Keratinocyte (primary cell): Measurements from ENCODE around the gene TAF1D. TPM values are rescaled to one million over a fixed set of nuclear protein-coding genes. Genes with fewer than 3 reads are reported as not detected.

ENCODE experiments used
- DNase-seq: peaks from one replicate; pipeline ENCODE4 v3.0.0-alpha.2; 2011; ENCODE audit warnings: low read depth, missing footprints, low spot score
- FAIRE-seq: peaks from 2 replicates; lab custom pipeline; 2011; peaks lifted over from hg19 to GRCh38; lab: Jason Lieb, UNC
- H2AFZ ChIP-seq: 2 replicates; pipeline ENCODE4 v1.6.0; 2012; ENCODE audit warnings: low read length, control low read depth, inconsistent platforms; ENCODE audit not compliant: control insufficient read depth
- H3K27ac ChIP-seq: 2 replicates; pipeline ENCODE4 v1.5.1; 2011; ENCODE audit warnings: low read length; ENCODE audit not compliant: control insufficient read depth, insufficient read depth
- H3K27me3 ChIP-seq: 3 replicates; pipeline ENCODE4 v1.6.0; 2011; ENCODE audit warnings: low read length; ENCODE audit not compliant: control insufficient read depth, insufficient read depth; ENCODE audit errors: extremely low read depth
- H3K36me3 ChIP-seq, 2 experiments: 2 replicates in 1 of 2; 3 replicates in 1 of 2; pipeline ENCODE4 v1.5.1; 2011; ENCODE audit warnings: low read length in 2 of 2, mild to moderate bottlenecking in 1 of 2; ENCODE audit not compliant: control insufficient read depth in 2 of 2, insufficient read depth in 2 of 2; ENCODE audit errors: extremely low read depth in 1 of 2
- H3K4me1 ChIP-seq: 3 replicates; pipeline ENCODE4 v1.5.1; 2011; ENCODE audit warnings: low read length; ENCODE audit not compliant: control insufficient read depth, insufficient read depth; ENCODE audit errors: extremely low read depth
- H3K4me2 ChIP-seq: 3 replicates; pipeline ENCODE4 v1.6.0; 2011; ENCODE audit warnings: low read depth, low read length; ENCODE audit not compliant: control insufficient read depth, insufficient read depth; ENCODE audit errors: extremely low read depth
- H3K4me3 ChIP-seq, 3 experiments: fragments of 200-600 bp in 1 of 3; sonication (generic) in 1 of 3; 2 replicates in 2 of 3; 3 replicates in 1 of 3; pipeline ENCODE4 v1.5.1; 2011 to 2016; ENCODE audit warnings: low read length in 3 of 3, mild to moderate bottlenecking in 3 of 3, control low read depth in 2 of 3, inconsistent platforms in 1 of 3, low read depth in 1 of 3, mixed read lengths in 1 of 3, mixed run types in 1 of 3, moderate library complexity in 1 of 3; ENCODE audit not compliant: control insufficient read depth in 2 of 3, insufficient read depth in 2 of 3; ENCODE audit errors: extremely low read depth in 1 of 3
- H3K79me2 ChIP-seq: 2 replicates; pipeline ENCODE4 v1.6.0; 2012; ENCODE audit warnings: low read length; ENCODE audit not compliant: control insufficient read depth, insufficient read depth
- H3K9ac ChIP-seq: 3 replicates; pipeline ENCODE4 v1.6.0; 2011; ENCODE audit warnings: low read length; ENCODE audit not compliant: control insufficient read depth, insufficient read depth; ENCODE audit errors: extremely low read depth
- H3K9me1 ChIP-seq: 3 replicates; pipeline ENCODE4 v1.6.0; 2011; ENCODE audit warnings: low read length; ENCODE audit not compliant: control insufficient read depth, insufficient read depth; ENCODE audit errors: extremely low read depth
- H3K9me3 ChIP-seq: 2 replicates; pipeline ENCODE4 v1.5.1; 2012; ENCODE audit warnings: low read depth, low read length; ENCODE audit not compliant: control insufficient read depth
- H4K20me1 ChIP-seq: 3 replicates; pipeline ENCODE4 v1.6.0; 2011; ENCODE audit warnings: low read length; ENCODE audit not compliant: control insufficient read depth, insufficient read depth; ENCODE audit errors: extremely low read depth
- CTCF ChIP-seq, 3 experiments: IDR thresholded peaks in 1 of 3; conservative IDR thresholded peaks in 1 of 3; optimal IDR thresholded peaks in 1 of 3; 2 replicates in 2 of 3; 3 replicates in 1 of 3; pipeline versions ENCODE3 to v1.5.1; 2011; ENCODE audit warnings: low read length in 3 of 3, mild to moderate bottlenecking in 3 of 3, moderate library complexity in 2 of 3, control low read depth in 1 of 3, inconsistent platforms in 1 of 3; ENCODE audit not compliant: insufficient read depth in 2 of 3; ENCODE audit errors: extremely low read depth in 1 of 3
- EZH2 ChIP-seq: IDR thresholded peaks from one replicate; pipeline ENCODE4 v1.6.1; 2012; ENCODE audit warnings: inconsistent platforms, mild to moderate bottlenecking, low read length, moderate library complexity
- dilution Hi-C: fragments of 300-500 bp; cut with MboI; formaldehyde crosslinking; loops from one replicate; pipeline ENCODE4 v1.7.0; 2020; ENCODE audit warnings: low sequenced_read_pairs; ENCODE audit not compliant: extremely low pct_ligation_motif_present
- polyA plus RNA-seq, 5 experiments: library from polyadenylated mRNA; depleted of rRNA in 3 of 5; stranded (reverse) in 3 of 5; stranded (forward) in 1 of 5; unstranded in 1 of 5; fragments of >200 nt; gene quantifications; 1 replicate in 1 of 5; 2 replicates in 3 of 5; 3 replicates in 1 of 5; pipeline versions ENCODE4 v1.2.1 to v1.2.3, GENCODE V29; 2011 to 2012; ENCODE audit warnings: missing spikeins in 2 of 5, low read depth in 1 of 5, low replicate concordance in 1 of 5

The TAF1D gene
- polyA plus RNA-seq, 1 donor (not counting 4 experiments of a cell fraction or from before 2014, with no cell fraction given): 224 TPM

- no peak overlapping the region for H3K4me2 ChIP-seq
- peaks cover 14 to 29% of the 10 kb centered on the region in 2 experiments for H3K36me3 ChIP-seq
- TF ChIP-seq EZH2: no peak
- no peak for TF ChIP-seq CTCF (optimal IDR thresholded peaks at IDR 0.05 in 1 of 3, IDR thresholded peaks at IDR 0.05 in 1 of 3, conservative IDR thresholded peaks at IDR 0.05 in 1 of 3; ENCODE audit: extremely low read depth in 1 of 3, insufficient read depth in 2 of 3, low read length in 3 of 3)
- no peak overlapping the region for H3K4me3 ChIP-seq
- no peak for DNase-seq
- no peak overlapping the region for H3K9ac ChIP-seq
- peaks cover 16% of the 10 kb centered on the region for H4K20me1 ChIP-seq
- no peaks in the 10 kb centered on the region for H3K9me1 ChIP-seq
- H3K4me1 ChIP-seq: no peaks in the 10 kb centered on the region
- H3K27me3 ChIP-seq: no peaks in the 10 kb centered on the region
- FAIRE-seq: no peak
- H3K9me3 ChIP-seq: no peaks in the 10 kb centered on the region
- no peak overlapping the region for H2AFZ ChIP-seq
- H3K79me2 ChIP-seq: peaks cover 1% of the 10 kb centered on the region
- H3K27ac ChIP-seq: no peak overlapping the region
- dilution Hi-C loops: no loop called here
These were observed 13.1 kb downstream of the TAF1D start for GRCh38 chr11:93727985-93728791.

- Histone ChIP-seq H3K9ac (no peak overlapping the region), H3K27ac (no peak overlapping the region), H2AFZ (no peak overlapping the region), H3K4me1 (no peaks in the 10 kb centered on the region), H3K36me3 (peaks cover under 1 to 2% of the 10 kb centered on the region in 2 experiments), H3K4me2 (no peak overlapping the region), H4K20me1 (no peaks in the 10 kb centered on the region), H3K27me3 (no peaks in the 10 kb centered on the region), H3K79me2 (no peaks in the 10 kb centered on the region), H3K4me3 (no peak overlapping the region), H3K9me3 (no peaks in the 10 kb centered on the region), H3K9me1 (no peaks in the 10 kb centered on the region)
- dilution Hi-C loops: no loop called here
- DNase-seq (no peak), FAIRE-seq (no peak)
- no peak for TF ChIP-seq CTCF (optimal IDR thresholded peaks at IDR 0.05 in 1 of 3, IDR thresholded peaks at IDR 0.05 in 1 of 3, conservative IDR thresholded peaks at IDR 0.05 in 1 of 3; ENCODE audit: extremely low read depth in 1 of 3, insufficient read depth in 2 of 3, low read length in 3 of 3)
- no peak for TF ChIP-seq EZH2
These were observed 17.2 kb downstream of the TAF1D start for GRCh38 chr11:93724089-93724488.
